Panc1 (cell line): ENCODE results near the gene TAS1R2. TPM values are rescaled to one million over a fixed set of nuclear protein-coding genes. Genes with fewer than 3 reads are reported as not detected.

Experiments used
- ATAC-seq: fragments of 200-7000 bp; cut with Tn5 transposase; 2 replicates; pipeline ENCODE4 v1.9.1; 2020; ENCODE audit warnings: mild to moderate bottlenecking, moderate library complexity
- BruUV-seq: library from RNA; stranded (reverse); fragments of 400-500 nt; replicated peaks from 2 replicates; lab custom pipeline; 2021; lab: Mats Ljungman, UMichigan
- CTCF ChIA-PET: fragments of 300-600 bp; sonication (Branson Sonifier 250); formaldehyde crosslinking; loops from one replicate; lab custom pipeline; 2022; ENCODE audit warnings: antibody characterized with exemption; lab: Charles Lee
- POLR2A ChIA-PET: fragments of 300-600 bp; sonication (Branson Sonifier 250); formaldehyde crosslinking; loops from one replicate; lab custom pipeline; 2022; ENCODE audit warnings: antibody characterized with exemption; lab: Charles Lee
- DNase-seq: peaks from one replicate; pipeline ENCODE4 v3.0.0-alpha.2; 2010; ENCODE audit warnings: low read depth, low spot score
- H3K27ac ChIP-seq: 2 replicates; pipeline ENCODE4 v1.5.1; 2011; ENCODE audit warnings: mild to moderate bottlenecking, low read length, inconsistent platforms
- H3K27me3 ChIP-seq: fragments of 200-500 bp; sonication (Bioruptor generic); 2 replicates; pipeline ENCODE4 v1.6.0; 2014; ENCODE audit warnings: low read length, inconsistent platforms; ENCODE audit not compliant: control insufficient read depth, insufficient read depth
- H3K36me3 ChIP-seq: fragments of 200-500 bp; sonication (Bioruptor generic); 2 replicates; pipeline ENCODE4 v1.5.1; 2014; ENCODE audit warnings: inconsistent platforms, mild to moderate bottlenecking, low read length, moderate library complexity; ENCODE audit not compliant: control insufficient read depth, insufficient read depth
- H3K4me1 ChIP-seq: 2 replicates; pipeline ENCODE4 v1.5.1; 2011; ENCODE audit warnings: inconsistent platforms, mild to moderate bottlenecking, low read length, moderate library complexity; ENCODE audit not compliant: control insufficient read depth, insufficient read depth
- H3K4me3 ChIP-seq, 2 experiments: 2 replicates each; pipeline ENCODE4 v1.5.1; 2011 to 2012; ENCODE audit warnings: low read depth in 2 of 2, low read length in 2 of 2, mild to moderate bottlenecking in 2 of 2, inconsistent platforms in 1 of 2, moderate library complexity in 1 of 2
- H3K9me3 ChIP-seq: fragments of 200-500 bp; sonication (Bioruptor generic); 2 replicates; pipeline ENCODE4 v1.5.1; 2014; ENCODE audit warnings: low read depth, mild to moderate bottlenecking, inconsistent platforms, low read length, moderate library complexity; ENCODE audit not compliant: control insufficient read depth, insufficient read depth
- CTCF ChIP-seq: fragments of 450-650 bp; IDR thresholded peaks from 2 replicates; pipeline ENCODE4 v1.5.1; 2017; ENCODE audit warnings: mild to moderate bottlenecking
- POLR2AphosphoS5 ChIP-seq: IDR thresholded peaks from 2 replicates; pipeline ENCODE4 v1.6.1; 2012; ENCODE audit warnings: mild to moderate bottlenecking, low read depth, low read length, moderate library complexity
- REST ChIP-seq, 2 experiments: IDR thresholded peaks; 2 replicates each; pipeline ENCODE4 v1.6.1; 2011 to 2012; ENCODE audit warnings: low read depth in 2 of 2, control low read depth in 1 of 2, low read length in 1 of 2, mild to moderate bottlenecking in 1 of 2, moderate library complexity in 1 of 2; ENCODE audit not compliant: insufficient read depth in 1 of 2
- SIN3A ChIP-seq: IDR thresholded peaks from 2 replicates; pipeline ENCODE4 v1.6.1; 2012; ENCODE audit warnings: low read depth, mild to moderate bottlenecking, low read length, moderate library complexity, borderline replicate concordance; ENCODE audit not compliant: insufficient read depth
- TCF7L2 ChIP-seq: IDR thresholded peaks from 2 replicates; pipeline ENCODE4 v1.6.1; 2011; ENCODE audit warnings: mild to moderate bottlenecking, low read depth, low read length, inconsistent platforms
- in situ Hi-C: cut with HindIII; loops from 2 replicates; pipeline ENCODE4 v1.10.0; 2016; ENCODE audit warnings: low sequenced_read_pairs, low pct_unique_long_range_greater_than_20kb
- intact Hi-C: fragments of 100-400 bp; cut with micrococcal nuclease; formaldehyde crosslinking; loops from one replicate; pipeline ENCODE4 v1.10.0; 2022; ENCODE audit not compliant: unreplicated experiment
- total RNA-seq: library from RNA; stranded (reverse); gene quantifications from one replicate; pipeline ENCODE4 v1.2.1, GENCODE V29; 2021; ENCODE audit not compliant: unreplicated experiment

Gene TAS1R2
- total RNA-seq, 1 experiment from 2014 or later: not detected

GRCh38 chr1:18901147-18901951 lies 41.9 kb upstream of the TAS1R2 start:
- peak overlapping the region; percentile 81 to 93 for H3K4me3 ChIP-seq
- DNase-seq (no peak), ATAC-seq (no peak)
- peaks cover 4% of the 10 kb centered on the region; the same call in 1 of the 2 replicates for H3K36me3 ChIP-seq
- in situ Hi-C loops (no loop called here), intact Hi-C loops (loop anchor here (10.0 kb wide), 1 partner anchor 193 kb away; no protein-coding TSS in a partner anchor)
- no peaks in the 10 kb centered on the region for H3K9me3 ChIP-seq
- H3K27me3 ChIP-seq: no peaks in the 10 kb centered on the region
- peaks cover 30% of the 10 kb centered on the region for H3K4me1 ChIP-seq
- TSS peak; percentile 44 for BruUV-seq
- TF ChIP-seq REST (IDR thresholded peaks at IDR 0.05; ENCODE audit: insufficient read depth in 1 of 2, low read depth in 2 of 2, low read length in 1 of 2) (no peak), TCF7L2 (no peak), SIN3A (no peak), CTCF (no peak), POLR2AphosphoS5 (no peak)
- POLR2A ChIA-PET: interaction anchor here (0.6 kb wide), 1 partner anchor 1734 kb away, joined by 5 read pairs; no protein-coding TSS in a partner anchor
- H3K27ac ChIP-seq: peak overlapping the region; percentile 95
- CTCF ChIA-PET: interaction anchor here (0.6 to 0.9 kb wide), 2 partner anchors 72 to 151 kb away, joined by 6 to 9 read pairs; no protein-coding TSS in a partner anchor

GRCh38 chr1:18900303-18900841 lies 40.9 kb upstream of the TAS1R2 start:
- TF ChIP-seq REST (IDR thresholded peaks at IDR 0.05; ENCODE audit: insufficient read depth in 1 of 2, low read depth in 2 of 2, low read length in 1 of 2) (no peak), CTCF (no peak), TCF7L2 (no peak), SIN3A (no peak), POLR2AphosphoS5 (no peak)
- intact Hi-C loops (loop anchor here (10.0 kb wide), 1 partner anchor 194 kb away; no protein-coding TSS in a partner anchor), in situ Hi-C loops (no loop called here)
- no TSS peak for BruUV-seq
- peaks cover 30% of the 10 kb centered on the region for H3K4me1 ChIP-seq
- peaks cover 4% of the 10 kb centered on the region; the same call in 1 of the 2 replicates for H3K36me3 ChIP-seq
- no peaks in the 10 kb centered on the region for H3K9me3 ChIP-seq
- H3K4me3 ChIP-seq: no peak overlapping the region
- H3K27me3 ChIP-seq: no peaks in the 10 kb centered on the region
- ChIA-PET CTCF (interaction anchor here (0.5 to 0.9 kb wide), 3 partner anchors 61 to 152 kb away, joined by 4 to 9 read pairs (median 6); no protein-coding TSS in a partner anchor), POLR2A (no interaction called here)
- ATAC-seq: no peak
- DNase-seq: no peak
- H3K27ac ChIP-seq: no peak overlapping the region
